A673 (cell line): ENCODE measurements around the gene LEAP2.

Experiments
- CTCF ChIP-seq: fragments of 300-800, 200-600 bp; sonication (generic); conservative IDR thresholded peaks from 2 replicates; pipeline ENCODE4 v1.5.1; 2017; ENCODE audit warnings: low read depth, mild to moderate bottlenecking, antibody characterized with exemption, low read length, moderate library complexity, mixed read lengths
- EZH2 ChIP-seq: fragments of 200-600 bp; sonication (generic); IDR thresholded peaks from 2 replicates; pipeline ENCODE4 v1.6.1; 2017; ENCODE audit warnings: borderline replicate concordance, low read depth, mild to moderate bottlenecking, mixed read lengths, antibody characterized with exemption, low read length; ENCODE audit not compliant: poor library complexity, severe bottlenecking

- no peak for TF ChIP-seq CTCF
- TF ChIP-seq EZH2, result no peak
These were observed 6.4 kb upstream of the LEAP2 start for GRCh38 chr5:132867046-132867451.
